K562 (cell line): Measurements from ENCODE around the gene TMTC2. TPM values are rescaled to one million over a fixed set of nuclear protein-coding genes. Genes with fewer than 3 reads are reported as not detected.

Experiments
- ATAC-seq: fragments of 200-7000 bp; cut with Tn5 transposase; 3 replicates; pipeline ENCODE4 v1.9.1; 2020; ENCODE audit warnings: moderate library complexity
- BruUV-seq: library from RNA; stranded (reverse); fragments of 400-500 nt; replicated peaks from 2 replicates; lab custom pipeline; 2021; lab: Mats Ljungman, UMichigan
- CTCF ChIA-PET: fragments of 300-600 bp; formaldehyde crosslinking; extraction: SDS; loops from one replicate; lab custom pipeline; 2021; ENCODE audit warnings: low intra/inter-chr PET ratio; lab: Yijun Ruan, JAX
- POLR2A ChIA-PET: fragments of 300-600, 350-650 bp; sonication (Branson Sonifier 250); formaldehyde crosslinking; extraction: SDS; loops from one replicate; lab custom pipeline; 2021; ENCODE audit warnings: antibody characterized with exemption, inconsistent platforms; lab: Yijun Ruan, JAX
- DNase-seq, 4 experiments: peaks; one replicate each; pipeline versions ENCODE4 v3.0.0 to v3.0.0-alpha.2; 2011 to 2018; ENCODE audit warnings: low spot score in 3 of 4, mixed read lengths in 3 of 4; ENCODE audit errors: extremely low read depth in 1 of 4
- FAIRE-seq: peaks from 2 replicates; lab custom pipeline; 2011; peaks lifted over from hg19 to GRCh38; lab: Jason Lieb, UNC
- H2AFZ ChIP-seq: 2 replicates; pipeline ENCODE4 v1.6.0; 2011; ENCODE audit warnings: low read depth, low read length, control low read depth, inconsistent platforms
- H3K27ac ChIP-seq: fragments of 200-600 bp; 3 replicates; pipeline ENCODE4 v1.8.0; 2011; ENCODE audit warnings: low read depth, mild to moderate bottlenecking, control low read depth, inconsistent platforms, low read length, moderate library complexity, mixed read lengths; ENCODE audit errors: extremely low read depth
- H3K27me3 ChIP-seq, 2 experiments: fragments of 300-600 bp in 1 of 2; 2 replicates in 1 of 2; 3 replicates in 1 of 2; pipeline versions ENCODE4 v1.6.0 to v1.8.0; 2011; ENCODE audit warnings: inconsistent platforms in 2 of 2, low read length in 2 of 2, mild to moderate bottlenecking in 1 of 2, mixed read lengths in 1 of 2, moderate library complexity in 1 of 2; ENCODE audit not compliant: control insufficient read depth in 2 of 2, insufficient read depth in 2 of 2
- H3K36me3 ChIP-seq: fragments of 300-600 bp; 3 replicates; pipeline ENCODE4 v1.8.0; 2011; ENCODE audit warnings: mild to moderate bottlenecking, low read length, inconsistent platforms; ENCODE audit not compliant: control insufficient read depth, insufficient read depth
- H3K4me1 ChIP-seq, 2 experiments: fragments of 200-600 bp in 1 of 2; replicated peaks in 1 of 2; 2 replicates in 1 of 2; 3 replicates in 1 of 2; pipeline versions ENCODE4 v1.5.1 to v1.8.0; 2011; ENCODE audit warnings: inconsistent platforms in 2 of 2, low read length in 2 of 2, mild to moderate bottlenecking in 1 of 2, mixed read lengths in 1 of 2, moderate library complexity in 1 of 2; ENCODE audit not compliant: control insufficient read depth in 2 of 2, insufficient read depth in 2 of 2
- H3K4me2 ChIP-seq: 2 replicates; pipeline ENCODE4 v1.6.1; 2011; ENCODE audit warnings: low read length, control low read depth, inconsistent platforms, mixed read lengths; ENCODE audit not compliant: insufficient read depth
- H3K4me3 ChIP-seq: fragments of 200-600 bp; sonication (generic), shearing (Covaris generic); 2 replicates; pipeline ENCODE4 v1.5.1; 2016; ENCODE audit warnings: control low read depth, inconsistent platforms
- H3K79me2 ChIP-seq: fragments of 200-600 bp; 3 replicates; pipeline ENCODE4 v1.8.0; 2011; ENCODE audit warnings: low read length, inconsistent platforms; ENCODE audit not compliant: control insufficient read depth, insufficient read depth
- H3K9ac ChIP-seq, 2 experiments: 2 replicates each; pipeline versions ENCODE4 v1.6.0 to v1.6.1; 2011; ENCODE audit warnings: low read depth in 2 of 2, low read length in 2 of 2, control low read depth in 1 of 2, inconsistent platforms in 1 of 2, mild to moderate bottlenecking in 1 of 2, mixed read lengths in 1 of 2; ENCODE audit not compliant: insufficient read depth in 1 of 2
- H3K9me1 ChIP-seq: one replicate; pipeline ENCODE4 v1.6.0; 2011; ENCODE audit warnings: inconsistent platforms, mild to moderate bottlenecking, low read length, moderate library complexity; ENCODE audit not compliant: control insufficient read depth, insufficient read depth
- H3K9me3 ChIP-seq: replicated peaks from 2 replicates; pipeline ENCODE4 v1.5.1; 2011; ENCODE audit warnings: low read depth, low read length, inconsistent platforms; ENCODE audit not compliant: control insufficient read depth, insufficient read depth
- H4K20me1 ChIP-seq: replicated peaks from 2 replicates; pipeline ENCODE4 v1.6.1; 2011; ENCODE audit warnings: low read length, inconsistent platforms, mixed read lengths; ENCODE audit not compliant: control insufficient read depth, insufficient read depth
- CBX2 ChIP-seq: fragments of 200-600 bp; sonication (generic); IDR thresholded peaks from one replicate; pipeline ENCODE4 v1.6.1; 2012; ENCODE audit warnings: mild to moderate bottlenecking, low read length, inconsistent platforms; ENCODE audit not compliant: insufficient read depth, poor library complexity, severe bottlenecking
- EGR1 ChIP-seq: fragments of 450-650 bp; conservative IDR thresholded peaks from 2 replicates; pipeline ENCODE4 v1.6.1; 2017; ENCODE audit warnings: mild to moderate bottlenecking
- HIVEP1 ChIP-seq: fragments of 250-450 bp; sonication (Bioruptor Pico); IDR thresholded peaks from 2 replicates; pipeline ENCODE4 v1.4.0; 2020; ENCODE audit warnings: mild to moderate bottlenecking
- HNRNPK ChIP-seq: fragments of 200-400 bp; formaldehyde crosslinking; IDR thresholded peaks from one replicate; pipeline ENCODE4 v1.6.1; 2018; ENCODE audit warnings: mild to moderate bottlenecking, low read depth, low read length; ENCODE audit not compliant: poor library complexity, severe bottlenecking
- NUFIP1 ChIP-seq: fragments of 450-650 bp; IDR thresholded peaks from 2 replicates; pipeline ENCODE4 v1.6.1; 2018; ENCODE audit not compliant: partially characterized antibody
- POU5F1 ChIP-seq: fragments of 150-350 bp; IDR thresholded peaks from 2 replicates; pipeline ENCODE4 v1.6.1; 2014; ENCODE audit warnings: borderline replicate concordance, low read length, low read depth, mild to moderate bottlenecking; ENCODE audit not compliant: partially characterized antibody
- RFX1 ChIP-seq: fragments of 450-650 bp; IDR thresholded peaks from 2 replicates; pipeline ENCODE4 v1.6.1; 2016; ENCODE audit warnings: mild to moderate bottlenecking, moderate library complexity
- ZBTB43 ChIP-seq: sonication (generic); formaldehyde crosslinking; IDR thresholded peaks from 2 replicates; pipeline ENCODE4 v1.8.0; 2023; ENCODE audit warnings: mild to moderate bottlenecking, missing genetic modification reagents
- ZNF212 ChIP-seq: fragments of 450-650 bp; formaldehyde crosslinking; IDR thresholded peaks from 2 replicates; pipeline ENCODE4 v1.4.0; 2020; ENCODE audit warnings: mild to moderate bottlenecking
- ZNF277 ChIP-seq: fragments of 250-450 bp; sonication (Bioruptor Pico); IDR thresholded peaks from 2 replicates; pipeline ENCODE4 v1.8.0; 2022; ENCODE audit warnings: inconsistent platforms, mild to moderate bottlenecking, moderate library complexity, borderline replicate concordance
- ZNF282 ChIP-seq: sonication (generic); formaldehyde crosslinking; IDR thresholded peaks from 2 replicates; pipeline ENCODE4 v1.8.1; 2023; ENCODE audit warnings: missing genetic modification reagents
- WGBS: fragments of 100-300 bp; shearing (Covaris generic); methylation state at CpG from one replicate; pipeline ENCODE4 v1.1.6; 2016; ENCODE audit warnings: low coverage, mixed read lengths; ENCODE audit not compliant: insufficient coverage; ENCODE audit errors: missing lambda C conversion rate; 5-methylcytosine and 5-hydroxymethylcytosine counted together
- in situ Hi-C: fragments of 300-500 bp; cut with MboI; formaldehyde crosslinking; loops from 4 replicates; pipeline ENCODE4 v1.15.0; 2018; ENCODE audit warnings: inconsistent platforms, mixed read lengths
- intact Hi-C: fragments of 100-400 bp; cut with micrococcal nuclease; formaldehyde crosslinking; loops from 2 replicates; pipeline ENCODE4 v1.14.2; 2022
- polyA plus RNA-seq, 8 experiments: library from polyadenylated mRNA; depleted of rRNA in 4 of 8; stranded (reverse) in 5 of 8; unstranded in 3 of 8; fragments of >200 nt; fragmentation: Nextera tagmentation in 2 of 8; fragmentation: Illumina TruSeq in 1 of 8; extraction: Ambion mirVana in 2 of 8; extraction: Trizol in 1 of 8; gene quantifications; 2 replicates each; pipeline versions ENCODE4 v1.2.1 to v1.2.3, GENCODE V29; 2011 to 2014; ENCODE audit warnings: inconsistent platforms in 1 of 8, missing spikeins in 1 of 8
- total RNA-seq, 7 experiments: library from RNA; depleted of rRNA in 6 of 7; stranded (reverse); fragments of >200 nt in 6 of 7; fragmentation: Illumina TruSeq in 2 of 7; extraction: Trizol in 2 of 7; gene quantifications; 2 replicates each; pipeline versions ENCODE4 v1.2.1 to v1.2.3, GENCODE V29; 2011 to 2021; ENCODE audit warnings: low replicate concordance in 1 of 7

TMTC2 gene
- total and polyA plus RNA-seq, 9 of the 15 experiments (the other 6 are each of a cell fraction or from before 2014, with no cell fraction given): 0.29 to 1.1 (median 0.55) TPM

- under 1% methylated on average over 10 of the region's 10 CpGs for WGBS
- no peaks in the 10 kb centered on the region for H3K27me3 ChIP-seq
- in situ Hi-C loops (no loop called here), intact Hi-C loops (no loop called here)
- no peaks in the 10 kb centered on the region for H3K79me2 ChIP-seq
- no TSS peak for BruUV-seq
- H3K9ac ChIP-seq: no peak overlapping the region
- H3K9me3 ChIP-seq: no peaks in the 10 kb centered on the region
- no peak overlapping the region for H3K4me3 ChIP-seq
- no peak overlapping the region for H3K27ac ChIP-seq
- no peaks in the 10 kb centered on the region for H3K9me1 ChIP-seq
- FAIRE-seq: no peak
- H2AFZ ChIP-seq: no peak overlapping the region
- DNase-seq: no peak
- CTCF ChIA-PET: interaction anchor here (0.6 kb wide), 1 partner anchor 1244 kb away, joined by 3 read pairs; no protein-coding TSS in a partner anchor
- no peaks in the 10 kb centered on the region for H4K20me1 ChIP-seq
- H3K4me2 ChIP-seq: no peak overlapping the region
- ATAC-seq: no peak
- no peak for TF ChIP-seq ZNF282
- no peak for TF ChIP-seq ZNF212 (CRISPR knock-in tag)
- no peak for TF ChIP-seq EGR1
- TF ChIP-seq ZNF277 (CRISPR knock-in tag): no peak
- no peak for TF ChIP-seq ZBTB43 (CRISPR knock-in tag)
- TF ChIP-seq CBX2: no peak
- no peak for TF ChIP-seq NUFIP1
- TF ChIP-seq HNRNPK: no peak
- no peak for TF ChIP-seq HIVEP1 (CRISPR knock-in tag)
- no peak for TF ChIP-seq POU5F1
- no peak for TF ChIP-seq RFX1
- POLR2A ChIA-PET: no interaction called here
- H3K4me1 ChIP-seq: no peaks in the 10 kb centered on the region
- no peaks in the 10 kb centered on the region for H3K36me3 ChIP-seq
These were observed 21.6 kb downstream of the TMTC2 start for GRCh38 chr12:82708061-82708879.
